Smooth muscle cell (in vitro differentiated cells): ENCODE results near the gene GPR50. TPM values are rescaled to one million over a fixed set of nuclear protein-coding genes. Genes with fewer than 3 reads are reported as not detected.

Experiments used
- DNase-seq: peaks from one replicate; lab custom pipeline; 2025; ENCODE audit not compliant: unreplicated experiment; lab: John Stamatoyannopoulos, UW
- H2AFZ ChIP-seq: fragments of 200-600 bp; sonication (generic); 2 replicates; pipeline ENCODE4 v1.6.0; 2016; ENCODE audit warnings: antibody characterized with exemption, low read depth, mild to moderate bottlenecking
- H3F3A ChIP-seq: fragments of 200-600 bp; sonication (generic); 2 replicates; pipeline ENCODE4 v1.6.0; 2017; ENCODE audit warnings: antibody characterized with exemption, low read depth
- H3K27ac ChIP-seq: fragments of 200-600 bp; sonication (generic); 2 replicates; pipeline ENCODE4 v1.5.1; 2016; ENCODE audit warnings: low read depth, mild to moderate bottlenecking
- H3K27me3 ChIP-seq: fragments of 200-600 bp; sonication (generic); 2 replicates; pipeline ENCODE4 v1.6.1; 2016; ENCODE audit warnings: low read depth, mild to moderate bottlenecking
- H3K36me3 ChIP-seq: fragments of 200-600 bp; sonication (generic); 2 replicates; pipeline ENCODE4 v1.5.1; 2016; ENCODE audit warnings: low read depth
- H3K4me1 ChIP-seq: fragments of 200-600 bp; sonication (generic); 2 replicates; pipeline ENCODE4 v1.5.1; 2016; ENCODE audit warnings: low read depth
- H3K4me2 ChIP-seq: fragments of 200-600 bp; sonication (generic); 2 replicates; pipeline ENCODE4 v1.6.0; 2016; ENCODE audit warnings: mild to moderate bottlenecking
- H3K4me3 ChIP-seq: fragments of 200-600 bp; sonication (generic); 2 replicates; pipeline ENCODE4 v1.5.1; 2016; ENCODE audit warnings: mild to moderate bottlenecking
- H3K79me2 ChIP-seq: fragments of 200-600 bp; sonication (generic); 2 replicates; pipeline ENCODE4 v1.6.0; 2016; ENCODE audit warnings: low read depth, mild to moderate bottlenecking
- H3K9ac ChIP-seq: fragments of 200-600 bp; sonication (generic); 2 replicates; pipeline ENCODE4 v1.6.0; 2016; ENCODE audit warnings: low read depth
- H3K9me3 ChIP-seq: fragments of 200-600 bp; sonication (generic); replicated peaks from 2 replicates; pipeline ENCODE4 v1.5.1; 2016; ENCODE audit warnings: low read depth
- H4K20me1 ChIP-seq: fragments of 200-600 bp; sonication (generic); 2 replicates; pipeline ENCODE4 v1.6.0; 2016; ENCODE audit warnings: low read depth
- CTCF ChIP-seq: fragments of 200-600 bp; sonication (generic); IDR thresholded peaks from 2 replicates; pipeline ENCODE4 v1.5.1; 2017; ENCODE audit warnings: borderline replicate concordance, mild to moderate bottlenecking, antibody characterized with exemption; ENCODE audit not compliant: insufficient read depth, poor library complexity, severe bottlenecking
- WGBS: methylation state at CpG from one replicate; pipeline ENCODE4 v1.1.7; 2016; ENCODE audit warnings: low lambda C conversion rate; 5-methylcytosine and 5-hydroxymethylcytosine counted together
- polyA plus RNA-seq: library from polyadenylated mRNA; unstranded; fragments of >200 nt; fragmentation: Nextera tagmentation; extraction: Ambion mirVana; gene quantifications from 2 replicates; pipeline ENCODE4 v1.2.1, GENCODE V29; 2016
- total RNA-seq: library from RNA; depleted of rRNA; stranded (reverse); fragments of >200 nt; gene quantifications from 2 replicates; pipeline ENCODE4 v1.2.3, GENCODE V29; 2014

Gene GPR50
- 0.22 TPM in 1 of 2 replicates, not detected in the other for total RNA-seq
- polyA plus RNA-seq = 0.13 and 0.35 TPM in 2 replicates

GRCh38 chrX:151176231-151176750, at the start of gene GPR50:
TSS of gene GPR50 (plus strand) at chrX:151176584. CDS start at chrX:151176722, 138 bp downstream.
- H3K36me3 ChIP-seq = no peaks in the 10 kb centered on the region
- no peak within 1 kb of the TSS for H3K27ac ChIP-seq
- H3K27me3 ChIP-seq = peaks cover 75% of the 10 kb centered on the region
- H3K9me3 ChIP-seq = no peaks in the 10 kb centered on the region
- peak within 1 kb of the TSS; percentile 82 for H3K4me2 ChIP-seq
- 73% methylated on average over 10 of the region's 11 CpGs for WGBS
- H3K4me1 ChIP-seq = no peaks in the 10 kb centered on the region
- H4K20me1 ChIP-seq = no peaks in the 10 kb centered on the region
- H2AFZ ChIP-seq = no peak within 1 kb of the TSS
- DNase-seq = no peak
- H3K4me3 ChIP-seq = peak within 1 kb of the TSS; percentile 41
- no peaks in the 10 kb centered on the region for H3F3A ChIP-seq
- TF ChIP-seq CTCF = no peak
- no peaks in the 10 kb centered on the region for H3K79me2 ChIP-seq
- H3K9ac ChIP-seq = no peak within 1 kb of the TSS

GRCh38 chrX:151132531-151132930, 43.9 kb upstream of the GPR50 start:
- Histone ChIP-seq H3F3A (no peaks in the 10 kb centered on the region), H3K9ac (no peak overlapping the region), H3K4me2 (no peak overlapping the region), H3K27ac (no peak overlapping the region), H3K9me3 (peaks cover 4% of the 10 kb centered on the region), H3K79me2 (no peaks in the 10 kb centered on the region), H2AFZ (no peak overlapping the region), H3K4me3 (no peak overlapping the region), H3K36me3 (no peaks in the 10 kb centered on the region), H4K20me1 (no peaks in the 10 kb centered on the region), H3K27me3 (no peaks in the 10 kb centered on the region), H3K4me1 (no peaks in the 10 kb centered on the region)
- no peak for TF ChIP-seq CTCF
- WGBS = 72% methylated on average over 2 of the region's 2 CpGs
- no peak for DNase-seq

- Histone ChIP-seq H3K9ac (no peak overlapping the region), H3K27me3 (peaks cover 6% of the 10 kb centered on the region), H3K4me2 (no peak overlapping the region), H4K20me1 (no peaks in the 10 kb centered on the region), H3K9me3 (no peaks in the 10 kb centered on the region), H3F3A (no peaks in the 10 kb centered on the region), H3K36me3 (no peaks in the 10 kb centered on the region), H3K4me1 (no peaks in the 10 kb centered on the region), H3K27ac (no peak overlapping the region), H3K79me2 (no peaks in the 10 kb centered on the region), H2AFZ (no peak overlapping the region), H3K4me3 (no peak overlapping the region)
- no peak for DNase-seq
- peak; percentile 68 for TF ChIP-seq CTCF
- WGBS = 39% methylated on average over 8 of the region's 8 CpGs
These were observed 24.6 kb upstream of the GPR50 start for GRCh38 chrX:151151665-151152267.

- H2AFZ ChIP-seq = no peak overlapping the region
- WGBS = 45% methylated on average over 9 of the region's 9 CpGs
- no peak for DNase-seq
- no peak overlapping the region for H3K4me3 ChIP-seq
- peaks cover 6% of the 10 kb centered on the region for H3K27me3 ChIP-seq
- no peaks in the 10 kb centered on the region for H3K36me3 ChIP-seq
- H3K9ac ChIP-seq = no peak overlapping the region
- H3K4me1 ChIP-seq = no peaks in the 10 kb centered on the region
- H3K4me2 ChIP-seq = no peak overlapping the region
- no peaks in the 10 kb centered on the region for H4K20me1 ChIP-seq
- peak; percentile 37 for TF ChIP-seq CTCF
- H3K79me2 ChIP-seq = no peaks in the 10 kb centered on the region
- no peaks in the 10 kb centered on the region for H3K9me3 ChIP-seq
- no peaks in the 10 kb centered on the region for H3F3A ChIP-seq
- no peak overlapping the region for H3K27ac ChIP-seq
These were observed 23.3 kb upstream of the GPR50 start for GRCh38 chrX:151153086-151153485.
